ENCODE data around the gene MSH3.
"Not testable (repeated sequence)": the region's sequence is repeated elsewhere in the genome, so short reads cannot be mapped to it uniquely, and the experiment has no call there.

The MSH3 gene

GRCh38 chr5:80705216-80705769, 50.8 kb downstream of the MSH3 start:
- in situ Hi-C loops (cut with HindIII; ENCODE audit: low sequenced_read_pairs) = no loop called here

- in situ Hi-C loops (cut with HindIII; ENCODE audit: low sequenced_read_pairs) = no loop called here
Observed at GRCh38 chr5:80705801-80706200, 51.3 kb downstream of the MSH3 start.

DNA sequence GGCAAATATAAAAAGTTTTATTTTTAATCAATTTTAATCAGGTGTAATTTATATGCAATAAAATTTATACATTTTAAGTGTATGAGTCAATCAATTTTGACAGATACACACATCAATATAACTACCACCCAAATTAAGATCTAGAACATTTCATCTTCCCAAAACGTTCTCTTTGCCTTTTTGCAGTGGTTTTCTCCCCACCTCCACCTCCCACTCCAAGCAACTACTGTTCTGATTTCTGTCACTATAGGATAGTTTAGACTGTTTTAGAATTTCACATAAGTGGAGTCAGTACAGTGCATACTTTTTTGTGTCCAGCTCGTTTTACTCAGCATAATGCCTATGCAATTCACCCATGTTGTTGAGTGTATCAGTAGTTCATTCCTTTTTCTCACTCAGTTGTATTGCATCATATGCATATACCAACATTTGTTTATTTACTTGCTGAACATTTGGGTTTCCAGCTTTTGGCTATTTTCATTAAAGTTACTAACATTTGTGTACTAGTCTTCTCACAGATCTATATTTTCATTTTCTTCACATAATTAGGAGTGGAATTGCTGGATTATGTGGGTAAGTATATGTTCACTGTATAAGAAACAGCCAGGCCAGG, 52.5 kb downstream of the MSH3 start:
- in situ Hi-C loops (cut with HindIII; ENCODE audit: low sequenced_read_pairs) = no loop called here

- in situ Hi-C loops (cut with HindIII; ENCODE audit: low sequenced_read_pairs) = no loop called here
Observed at GRCh38 chr5:80707645-80708044, 53.2 kb downstream of the MSH3 start.

DNA sequence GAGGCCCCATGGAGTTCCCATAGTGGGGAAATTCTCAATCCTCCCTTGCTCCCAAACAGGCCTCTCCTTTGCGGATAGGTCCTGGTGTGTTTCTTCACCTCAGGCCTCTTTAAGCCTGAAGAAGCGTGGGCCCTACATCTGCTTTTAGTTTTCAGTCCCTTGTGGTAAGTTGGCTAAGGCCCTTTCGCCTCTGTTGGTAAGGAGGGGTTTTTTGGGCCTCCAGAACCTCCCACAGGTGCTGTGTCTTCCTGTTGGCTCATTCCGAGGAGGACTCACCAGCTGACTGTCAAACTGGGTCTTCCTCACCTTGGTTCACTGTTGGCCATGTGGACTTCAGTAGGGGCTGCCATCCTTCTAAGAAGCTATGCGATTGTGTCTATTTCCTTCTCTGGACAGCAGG, 56.8 kb downstream of the MSH3 start:
- in situ Hi-C loops (cut with HindIII; ENCODE audit: low sequenced_read_pairs) = no loop called here

GRCh38 chr5:80711938-80712337, 57.5 kb downstream of the MSH3 start:
- in situ Hi-C loops (cut with HindIII; ENCODE audit: low sequenced_read_pairs) = no loop called here

DNA sequence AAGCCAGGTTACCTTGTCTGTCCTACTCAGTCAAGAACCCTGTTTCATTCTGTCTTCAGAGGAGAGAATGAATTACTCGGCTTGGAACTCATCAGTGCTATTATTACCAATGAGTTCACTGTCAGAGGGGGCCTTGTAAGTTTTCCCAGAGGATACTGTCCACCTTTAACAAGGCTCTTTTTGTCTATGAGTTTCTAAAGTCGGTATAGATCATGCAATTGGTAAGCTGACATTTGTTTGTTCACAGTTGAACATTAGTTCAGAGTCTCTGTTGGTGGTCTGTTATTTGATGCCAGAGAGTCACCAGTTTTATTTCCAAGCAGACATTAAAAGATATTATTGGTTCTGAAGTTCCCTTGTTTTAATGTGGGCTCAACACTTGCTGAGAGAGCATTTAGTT, 58.5 kb downstream of the MSH3 start:
- in situ Hi-C loops (cut with HindIII; ENCODE audit: low sequenced_read_pairs) = no loop called here

DNA sequence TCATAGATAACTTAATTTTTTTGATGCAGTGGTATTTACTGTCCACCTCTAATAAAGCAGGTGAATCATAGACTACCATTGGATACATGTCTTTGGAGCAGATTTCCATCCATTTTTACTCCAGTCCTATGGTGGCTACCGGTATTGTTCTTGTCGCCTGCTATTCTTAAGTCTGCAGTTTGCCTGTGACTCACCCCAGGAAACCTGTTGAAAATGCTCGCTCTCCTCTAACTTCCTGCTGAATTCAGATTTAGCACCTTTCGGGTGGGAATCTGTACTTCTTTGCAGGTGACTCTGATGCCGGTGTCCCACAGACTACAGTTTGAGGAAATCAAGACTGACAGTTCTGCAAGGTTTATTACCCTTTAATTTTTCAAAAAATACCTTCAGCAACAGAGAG, 59.2 kb downstream of the MSH3 start:
- in situ Hi-C loops (cut with HindIII; ENCODE audit: low sequenced_read_pairs) = no loop called here

GRCh38 chr5:80714570-80715298, 60.3 kb downstream of the MSH3 start:
- in situ Hi-C loops (cut with HindIII; ENCODE audit: low sequenced_read_pairs) = no loop called here

DNA sequence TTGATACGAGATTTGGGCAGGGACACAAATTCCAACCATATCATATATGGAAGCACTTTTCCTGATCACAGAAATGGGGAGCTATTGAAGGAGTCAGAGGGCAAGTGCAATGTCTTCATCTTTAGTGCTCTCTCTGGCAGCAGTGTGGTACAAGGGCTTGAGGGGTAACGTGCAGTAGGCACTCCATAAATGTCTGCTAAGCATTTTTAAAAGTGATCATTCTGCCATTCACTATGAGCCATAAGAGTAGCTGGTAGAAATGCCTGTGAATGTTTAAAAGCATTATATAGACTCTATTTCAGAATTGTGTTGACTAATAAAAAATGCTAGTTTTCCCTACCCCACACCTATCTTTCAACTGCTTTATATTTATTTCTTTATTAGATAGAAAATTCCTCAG, 61.4 kb downstream of the MSH3 start:
- in situ Hi-C loops (cut with HindIII; ENCODE audit: low sequenced_read_pairs) = no loop called here

- in situ Hi-C loops (cut with HindIII; ENCODE audit: low sequenced_read_pairs) = no loop called here
Observed at GRCh38 chr5:80720181-80720580, 65.7 kb downstream of the MSH3 start.

DNA sequence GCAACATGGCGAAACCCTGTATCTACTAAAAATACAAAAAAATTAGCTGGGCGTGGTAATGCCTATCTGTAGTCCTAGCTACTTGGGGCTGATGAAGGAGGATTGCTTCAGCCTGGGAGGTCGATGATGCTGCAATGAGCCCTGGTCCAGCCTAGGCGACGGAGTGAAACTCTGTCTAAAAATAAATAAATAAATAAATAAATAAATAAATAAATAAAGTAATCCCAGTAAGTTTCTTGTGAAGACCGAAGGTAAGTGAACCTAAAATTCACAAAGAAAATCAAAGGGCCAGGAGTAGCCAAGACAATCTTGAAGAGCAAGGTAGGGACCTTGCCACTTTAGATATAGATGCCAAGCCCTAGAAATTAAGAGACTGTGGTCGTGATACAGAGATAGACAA, 68.5 kb downstream of the MSH3 start:
- in situ Hi-C loops (cut with HindIII; ENCODE audit: low sequenced_read_pairs) = no loop called here

- in situ Hi-C loops (cut with HindIII; ENCODE audit: low sequenced_read_pairs) = no loop called here
Observed at GRCh38 chr5:80725446-80725845, 71.0 kb downstream of the MSH3 start.

DNA sequence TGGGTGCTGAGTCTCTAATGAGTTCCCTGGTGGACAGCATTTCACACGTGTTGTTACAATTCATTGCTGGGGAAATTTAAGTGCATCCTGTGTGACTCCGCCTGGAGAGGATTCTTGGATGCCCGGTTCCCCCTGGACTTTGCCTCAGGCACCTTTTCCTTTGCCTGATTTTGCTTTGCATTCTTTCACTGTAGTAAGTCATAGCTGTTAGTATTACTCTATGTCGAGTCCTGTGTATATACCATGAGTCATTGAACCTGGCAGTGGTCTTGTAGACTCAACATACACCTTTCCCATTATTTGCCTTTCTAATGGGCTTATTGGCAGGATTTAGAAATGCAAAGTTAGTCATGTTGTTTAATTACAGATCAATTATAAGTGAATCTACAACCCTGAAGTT, 82.3 kb downstream of the MSH3 start:
- in situ Hi-C loops (cut with HindIII; ENCODE audit: low sequenced_read_pairs) = no loop called here

GRCh38 chr5:80738466-80738865, 84.0 kb downstream of the MSH3 start:
- in situ Hi-C loops (cut with HindIII; ENCODE audit: low sequenced_read_pairs) = no loop called here

- in situ Hi-C loops (cut with HindIII; ENCODE audit: low sequenced_read_pairs) = no loop called here
Observed at GRCh38 chr5:80739057-80739456, 84.6 kb downstream of the MSH3 start.

- in situ Hi-C loops (cut with HindIII; ENCODE audit: low sequenced_read_pairs) = no loop called here
Observed at GRCh38 chr5:80739496-80739895, 85.0 kb downstream of the MSH3 start.

- in situ Hi-C loops (cut with HindIII; ENCODE audit: low sequenced_read_pairs) = no loop called here
Observed at GRCh38 chr5:80739898-80740297, 85.4 kb downstream of the MSH3 start.

DNA sequence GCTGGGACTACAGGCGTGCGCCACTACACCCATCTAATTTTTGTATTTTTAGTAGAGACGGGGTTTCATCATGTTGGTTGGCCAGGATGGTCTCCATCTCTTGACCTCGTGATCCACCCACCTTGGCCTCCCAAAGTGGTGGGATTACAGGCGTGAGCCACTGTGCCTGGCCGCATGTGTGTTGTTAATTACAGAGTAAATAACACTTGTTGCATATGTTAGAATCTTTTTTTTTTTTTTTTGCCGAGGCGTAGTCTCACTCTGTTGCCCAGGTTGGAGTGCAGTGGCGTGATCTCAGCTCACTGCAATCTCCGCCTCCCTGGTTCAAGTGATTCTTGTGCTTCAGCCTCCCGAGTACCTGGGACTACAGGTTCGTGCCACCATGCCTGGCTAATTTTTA, 86.0 kb downstream of the MSH3 start:
- in situ Hi-C loops (cut with HindIII; ENCODE audit: low sequenced_read_pairs) = not testable (repeated sequence)

DNA sequence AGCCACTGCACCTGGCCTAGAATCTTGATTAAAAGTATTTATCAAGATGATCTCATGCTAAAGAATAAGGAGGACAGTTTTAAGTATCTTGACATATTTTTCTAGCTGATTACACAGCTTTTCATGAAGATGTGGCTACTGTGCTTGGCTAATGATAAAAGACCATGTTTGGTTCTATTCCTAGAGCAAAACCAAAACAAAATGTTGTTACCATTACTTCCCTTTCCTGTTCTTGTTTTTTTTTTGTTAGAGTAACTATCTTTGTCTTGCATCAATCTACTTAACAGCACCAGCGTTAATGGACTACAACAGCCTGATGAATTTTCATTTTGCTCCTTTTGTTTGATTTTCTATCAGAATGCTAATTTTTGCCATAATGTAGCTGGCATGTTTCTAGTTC, 86.5 kb downstream of the MSH3 start:
- in situ Hi-C loops (cut with HindIII; ENCODE audit: low sequenced_read_pairs) = no loop called here

- in situ Hi-C loops (cut with HindIII; ENCODE audit: low sequenced_read_pairs) = no loop called here
Observed at GRCh38 chr5:80744149-80744548, 89.7 kb downstream of the MSH3 start.

DNA sequence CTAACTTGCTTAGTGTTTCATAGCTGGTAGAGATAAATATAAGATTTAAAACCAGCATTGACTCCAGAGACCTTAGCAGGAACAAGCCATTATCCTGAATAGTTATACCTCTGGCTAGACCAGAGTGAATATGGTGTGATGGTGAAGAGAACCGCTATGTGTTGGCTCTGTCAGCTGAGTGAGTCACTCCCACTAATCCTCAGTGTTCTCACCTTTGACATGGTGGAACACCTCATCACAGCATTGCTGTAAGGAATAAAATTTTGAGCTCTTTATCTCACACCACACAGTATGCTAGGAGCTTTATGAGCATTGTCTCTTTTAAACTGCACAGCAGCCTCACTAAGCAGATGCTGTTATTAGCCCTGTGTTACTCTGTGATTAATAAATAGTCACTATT, 91.0 kb downstream of the MSH3 start:
- in situ Hi-C loops (cut with HindIII; ENCODE audit: low sequenced_read_pairs) = no loop called here

GRCh38 chr5:80747922-80748321, 93.5 kb downstream of the MSH3 start:
- in situ Hi-C loops (cut with HindIII; ENCODE audit: low sequenced_read_pairs) = no loop called here
